Stimulated activated naive CD8-positive, alpha-beta T cell treated with anti-CD3 and anti-CD28 coated beads, Interleukin-15, amount 100 ng/mL, for 72 hours (primary cell): ENCODE data around the gene DUSP15.
A peak's percentile ranks its signal among the peaks of the same experiment; 100 is the strongest.

Experiments
- ATAC-seq: fragments of 150-1000 bp; cut with Tn5 transposase; 2 replicates; pipeline ENCODE4 v1.10.0; 2021; ENCODE audit warnings: mild to moderate bottlenecking, moderate library complexity
- DNase-seq, 2 donors: peaks; one replicate each; pipeline ENCODE4 v3.0.0; 2021 to 2022
- H3K27ac Mint-ChIP-seq, 2 donors: one replicate each; pipeline ENCODE4 v1.8.0; 2022; ENCODE audit warnings: mild to moderate bottlenecking in 2 of 2, mixed read lengths in 2 of 2, moderate library complexity in 2 of 2
- H3K27me3 Mint-ChIP-seq: one replicate; pipeline ENCODE4 v1.8.0; 2022; ENCODE audit warnings: mixed read lengths
- H3K4me1 Mint-ChIP-seq: one replicate; pipeline ENCODE4 v1.8.0; 2022; ENCODE audit warnings: mild to moderate bottlenecking, mixed read lengths
- H3K4me3 Mint-ChIP-seq, 2 donors: one replicate each; pipeline ENCODE4 v1.8.0; 2022; ENCODE audit warnings: mild to moderate bottlenecking in 2 of 2, mixed read lengths in 2 of 2, moderate library complexity in 1 of 2
- H3K9me3 Mint-ChIP-seq, 2 donors: one replicate each; pipeline ENCODE4 v1.8.0; 2022; ENCODE audit warnings: mixed read lengths in 2 of 2

DUSP15 gene

GRCh38 chr20:31906001-31906400 is 35.7 kb upstream of the DUSP15 start:
- ATAC-seq, result no peak
- Mint-ChIP-seq H3K4me3 (no peak overlapping the region), H3K27ac (no peak overlapping the region), H3K9me3 (no peaks in the 10 kb centered on the region), H3K27me3 (no peaks in the 10 kb centered on the region), H3K4me1 (no peaks in the 10 kb centered on the region)
- DNase-seq, result no peak

- DNase-seq (no peak), ATAC-seq (no peak)
- no peaks in the 10 kb centered on the region for H3K4me1 Mint-ChIP-seq
- H3K27ac Mint-ChIP-seq, result no peak overlapping the region
- H3K4me3 Mint-ChIP-seq, result no peak overlapping the region
- peaks cover 4% of the 10 kb centered on the region for H3K27me3 Mint-ChIP-seq
- no peaks in the 10 kb centered on the region for H3K9me3 Mint-ChIP-seq
Observed at GRCh38 chr20:31903627-31904386, 33.5 kb upstream of the DUSP15 start.

- ATAC-seq, result no peak
- Mint-ChIP-seq H3K9me3 (no peaks in the 10 kb centered on the region), H3K27ac (no peak overlapping the region), H3K4me1 (no peaks in the 10 kb centered on the region), H3K27me3 (peaks cover 7% of the 10 kb centered on the region), H3K4me3 (no peak overlapping the region)
- no peak for DNase-seq
Observed at GRCh38 chr20:31901615-31902014, 31.3 kb upstream of the DUSP15 start.

GRCh38 chr20:31897541-31897940 is 27.2 kb upstream of the DUSP15 start:
- no peak overlapping the region for H3K4me3 Mint-ChIP-seq
- DNase-seq (no peak), ATAC-seq (no peak)
- H3K27ac Mint-ChIP-seq, result no peak overlapping the region
- H3K9me3 Mint-ChIP-seq, result no peaks in the 10 kb centered on the region
- H3K27me3 Mint-ChIP-seq, result peaks cover 13% of the 10 kb centered on the region
- no peaks in the 10 kb centered on the region for H3K4me1 Mint-ChIP-seq

GRCh38 chr20:31896049-31896448 is 25.7 kb upstream of the DUSP15 start:
- no peak for ATAC-seq
- Mint-ChIP-seq H3K4me3 (no peak overlapping the region), H3K27ac (no peak overlapping the region), H3K9me3 (no peaks in the 10 kb centered on the region), H3K4me1 (no peaks in the 10 kb centered on the region), H3K27me3 (peaks cover 13% of the 10 kb centered on the region)
- no peak for DNase-seq

- ATAC-seq, result no peak
- Mint-ChIP-seq H3K27me3 (peaks cover 13% of the 10 kb centered on the region), H3K4me3 (no peak overlapping the region), H3K9me3 (no peaks in the 10 kb centered on the region), H3K27ac (no peak overlapping the region), H3K4me1 (no peaks in the 10 kb centered on the region)
- no peak for DNase-seq
Observed at GRCh38 chr20:31894980-31895675, 24.8 kb upstream of the DUSP15 start.

GRCh38 chr20:31890646-31891045 is 20.3 kb upstream of the DUSP15 start:
- no peak overlapping the region for H3K27ac Mint-ChIP-seq
- H3K4me1 Mint-ChIP-seq, result no peaks in the 10 kb centered on the region
- ATAC-seq (no peak), DNase-seq (no peak)
- peaks cover 7% of the 10 kb centered on the region for H3K27me3 Mint-ChIP-seq
- no peaks in the 10 kb centered on the region for H3K9me3 Mint-ChIP-seq
- H3K4me3 Mint-ChIP-seq, result no peak overlapping the region

- Mint-ChIP-seq H3K9me3 (no peaks in the 10 kb centered on the region), H3K27ac (no peak overlapping the region), H3K4me3 (no peak overlapping the region), H3K27me3 (peaks cover 4% of the 10 kb centered on the region), H3K4me1 (peaks cover 20% of the 10 kb centered on the region)
- ATAC-seq, result no peak
- DNase-seq, result no peak
Observed at GRCh38 chr20:31883829-31884228, 13.5 kb upstream of the DUSP15 start.

- no peak for DNase-seq
- H3K27ac Mint-ChIP-seq, result no peak overlapping the region
- peaks cover 20% of the 10 kb centered on the region for H3K4me1 Mint-ChIP-seq
- no peak for ATAC-seq
- no peaks in the 10 kb centered on the region for H3K9me3 Mint-ChIP-seq
- peaks cover 10% of the 10 kb centered on the region for H3K27me3 Mint-ChIP-seq
- no peak overlapping the region for H3K4me3 Mint-ChIP-seq
Observed at GRCh38 chr20:31881945-31882344, 11.6 kb upstream of the DUSP15 start.

GRCh38 chr20:31879143-31879987 is 9.0 kb upstream of the DUSP15 start:
- Mint-ChIP-seq H3K9me3 (no peaks in the 10 kb centered on the region), H3K27me3 (peaks cover 10% of the 10 kb centered on the region), H3K4me3 (peak overlapping the region; percentile 95 to 96), H3K27ac (peak overlapping the region; percentile 9 to 91), H3K4me1 (peaks cover 20% of the 10 kb centered on the region)
- DNase-seq, result peak; percentile 79 to 83
- peak; percentile 97 for ATAC-seq

GRCh38 chr20:31877684-31878083 is 7.4 kb upstream of the DUSP15 start:
- ATAC-seq (no peak), DNase-seq (no peak)
- no peaks in the 10 kb centered on the region for H3K9me3 Mint-ChIP-seq
- peaks cover 13% of the 10 kb centered on the region for H3K27me3 Mint-ChIP-seq
- H3K27ac Mint-ChIP-seq, result no peak overlapping the region
- no peak overlapping the region for H3K4me3 Mint-ChIP-seq
- H3K4me1 Mint-ChIP-seq, result peaks cover 20% of the 10 kb centered on the region

GRCh38 chr20:31875671-31876070 is 5.3 kb upstream of the DUSP15 start:
- Mint-ChIP-seq H3K27me3 (peaks cover 33% of the 10 kb centered on the region), H3K4me1 (peaks cover 24% of the 10 kb centered on the region), H3K4me3 (no peak overlapping the region), H3K9me3 (no peaks in the 10 kb centered on the region), H3K27ac (no peak overlapping the region)
- ATAC-seq (no peak), DNase-seq (no peak)

- DNase-seq (no peak), ATAC-seq (no peak)
- no peaks in the 10 kb centered on the region for H3K9me3 Mint-ChIP-seq
- no peak overlapping the region for H3K4me3 Mint-ChIP-seq
- H3K27ac Mint-ChIP-seq, result no peak overlapping the region
- peaks cover 50% of the 10 kb centered on the region for H3K27me3 Mint-ChIP-seq
- peaks cover 18% of the 10 kb centered on the region for H3K4me1 Mint-ChIP-seq
Observed at GRCh38 chr20:31872406-31872805, 2.1 kb upstream of the DUSP15 start.

- H3K9me3 Mint-ChIP-seq, result no peaks in the 10 kb centered on the region
- ATAC-seq (no peak), DNase-seq (no peak)
- H3K27ac Mint-ChIP-seq, result no peak overlapping the region
- H3K27me3 Mint-ChIP-seq, result peaks cover 53% of the 10 kb centered on the region
- H3K4me1 Mint-ChIP-seq, result peaks cover 18% of the 10 kb centered on the region
- H3K4me3 Mint-ChIP-seq, result no peak overlapping the region
Observed at GRCh38 chr20:31871618-31871954, 1.3 kb upstream of the DUSP15 start.

GRCh38 chr20:31870726-31871617 is 645 bp upstream of the DUSP15 start:
- H3K4me1 Mint-ChIP-seq, result peaks cover 18% of the 10 kb centered on the region
- H3K27ac Mint-ChIP-seq, result peak overlapping the region in 1 of 2 donors; percentile 23
- H3K4me3 Mint-ChIP-seq, result peak overlapping the region; percentile 78 to 82
- no peaks in the 10 kb centered on the region for H3K9me3 Mint-ChIP-seq
- no peak for DNase-seq
- ATAC-seq, result no peak
- H3K27me3 Mint-ChIP-seq, result peaks cover 56% of the 10 kb centered on the region
